T-helper 2 cell treated with Interferon-gamma antibody and Interleukin-4, amounts not matched to agents 100 ng/mL and 5 ng/mL, for 36 hours (primary cell): ENCODE results near the gene ATAD3B. TPM values are rescaled to one million over a fixed set of nuclear protein-coding genes. Genes with fewer than 3 reads are reported as not detected.
"Not testable (repeated sequence)": the region's sequence is repeated elsewhere in the genome, so short reads cannot be mapped to it uniquely, and the experiment has no call there.

ENCODE experiments used
- intact Hi-C: fragments of 100-400 bp; cut with micrococcal nuclease; formaldehyde crosslinking; loops from one replicate; pipeline ENCODE4 v1.15.1; 2023
- total RNA-seq: library from RNA; stranded (reverse); gene quantifications from 2 replicates; pipeline ENCODE4 v1.2.3, GENCODE V29; 2022

The ATAD3B gene
- total RNA-seq, 1 donor from 2014 or later, result 49.2 TPM

GRCh38 chr1:1477206-1477605, 5.6 kb downstream of the ATAD3B start:
- intact Hi-C loops, result no loop called here

- intact Hi-C loops, result no loop called here
Observed at GRCh38 chr1:1479547-1480487, 8.3 kb downstream of the ATAD3B start.

GRCh38 chr1:1480488-1480867, 8.9 kb downstream of the ATAD3B start:
- intact Hi-C loops, result not testable (repeated sequence)

GRCh38 chr1:1481811-1482210, 10.2 kb downstream of the ATAD3B start:
- intact Hi-C loops, result not testable (repeated sequence)

- intact Hi-C loops, result no loop called here
Observed at GRCh38 chr1:1482856-1483255, 11.3 kb downstream of the ATAD3B start.

DNA sequence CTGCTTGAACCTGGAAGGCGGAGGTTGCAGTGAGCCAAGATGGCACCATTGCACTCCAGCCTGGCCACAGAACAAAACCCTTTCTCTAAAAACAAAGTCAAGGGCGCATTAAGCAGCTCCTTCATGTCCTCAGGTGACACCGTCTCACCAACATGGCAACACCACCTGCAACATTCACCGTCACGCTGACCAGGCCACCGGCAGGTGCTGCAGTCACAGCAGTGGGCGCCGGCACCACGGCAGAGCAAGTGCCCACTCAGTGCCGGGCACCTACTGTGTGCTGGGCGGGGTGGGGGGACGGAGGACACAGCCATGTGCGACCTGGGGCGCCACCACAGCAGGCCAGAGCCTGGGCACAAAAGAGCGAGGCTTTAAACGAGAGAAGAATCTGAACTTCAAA, 12.1 kb downstream of the ATAD3B start:
- intact Hi-C loops, result no loop called here

DNA sequence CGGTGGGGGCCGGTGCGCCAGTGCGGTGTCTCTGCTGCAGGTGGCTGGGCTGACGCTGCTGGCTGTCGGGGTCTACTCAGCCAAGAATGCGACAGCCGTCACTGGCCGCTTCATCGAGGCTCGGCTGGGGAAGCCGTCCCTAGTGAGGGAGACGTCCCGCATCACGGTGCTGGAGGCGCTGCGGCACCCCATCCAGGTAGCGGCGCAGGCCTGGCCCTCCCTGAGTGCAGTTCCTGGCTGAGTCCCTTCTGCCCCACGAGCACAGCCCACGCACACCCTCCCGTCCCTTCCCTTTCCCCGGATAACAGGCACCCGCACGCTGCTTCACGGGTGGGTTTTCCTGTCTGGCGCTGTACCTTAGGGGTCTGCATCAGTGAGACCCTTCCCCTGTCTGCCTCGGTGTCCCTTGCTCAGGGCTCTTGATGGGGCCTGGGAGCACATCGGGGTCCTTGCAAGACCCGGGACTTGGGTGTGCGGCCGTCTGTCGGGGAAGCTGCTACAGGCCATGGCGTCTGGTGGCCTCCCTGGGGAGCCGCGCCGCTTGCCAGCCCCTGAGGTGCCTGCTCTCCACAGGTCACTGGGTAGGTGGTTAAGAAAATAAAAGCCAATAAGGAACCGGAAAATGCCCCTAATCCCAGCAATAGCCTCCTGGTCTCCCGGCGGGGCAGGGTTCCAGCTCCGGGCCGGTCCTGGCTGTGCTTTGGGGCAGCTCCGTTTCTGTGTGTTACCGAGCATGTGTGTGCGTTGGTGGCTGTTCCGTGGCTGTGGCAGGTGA, 13.6 kb downstream of the ATAD3B start:
- intact Hi-C loops, result not testable (repeated sequence)

DNA sequence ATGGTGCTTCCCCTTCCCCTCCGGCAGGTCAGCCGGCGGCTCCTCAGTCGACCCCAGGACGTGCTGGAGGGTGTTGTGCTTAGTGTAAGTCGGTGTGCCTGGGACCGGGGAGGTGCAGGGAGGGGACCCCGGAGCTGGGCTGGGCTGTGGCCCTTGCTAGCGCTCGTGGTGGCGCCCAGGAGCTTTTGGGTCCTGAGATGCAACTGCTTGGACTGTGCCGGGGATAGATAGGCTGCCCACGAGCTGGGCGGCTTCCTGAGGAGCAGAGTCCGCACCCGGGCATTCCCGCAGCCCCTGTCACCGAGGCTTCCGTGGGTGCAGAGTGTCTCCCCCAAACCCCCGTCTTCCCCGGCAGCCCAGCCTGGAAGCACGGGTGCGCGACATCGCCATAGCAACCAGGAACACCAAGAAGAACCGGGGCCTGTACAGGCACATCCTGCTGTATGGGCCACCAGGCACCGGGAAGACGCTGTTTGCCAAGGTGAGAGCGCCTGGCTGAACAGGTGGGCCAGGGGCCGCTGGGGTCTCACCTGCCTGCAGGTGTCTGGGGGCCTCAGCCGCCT, 14.3 kb downstream of the ATAD3B start:
- intact Hi-C loops, result not testable (repeated sequence)

- intact Hi-C loops, result no loop called here
Observed at GRCh38 chr1:1487701-1488100, 16.1 kb downstream of the ATAD3B start.

GRCh38 chr1:1489231-1489630, 17.7 kb downstream of the ATAD3B start:
- intact Hi-C loops, result no loop called here

DNA sequence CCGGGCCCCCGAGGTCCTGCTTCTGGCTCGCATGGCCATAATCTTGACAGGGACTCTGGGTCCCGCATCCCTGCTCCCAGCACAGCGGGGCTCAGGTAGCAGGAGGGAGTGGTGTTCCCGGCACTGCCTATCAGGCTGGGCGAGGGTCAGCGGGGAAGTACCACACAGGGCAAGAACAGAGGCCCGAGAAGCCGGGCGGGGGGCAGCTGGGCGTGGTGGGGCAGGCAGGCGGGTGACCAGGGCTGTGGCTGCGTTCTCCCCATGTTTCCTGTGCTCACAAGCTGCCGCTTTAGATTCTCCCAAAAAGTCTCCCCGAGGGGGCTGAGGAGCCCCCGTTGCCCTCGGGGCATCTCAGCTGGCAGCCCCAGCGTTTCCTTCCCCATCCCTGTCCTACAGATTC, 18.3 kb downstream of the ATAD3B start:
- intact Hi-C loops, result no loop called here

GRCh38 chr1:1490633-1491230, 19.2 kb downstream of the ATAD3B start:
- intact Hi-C loops, result no loop called here

DNA sequence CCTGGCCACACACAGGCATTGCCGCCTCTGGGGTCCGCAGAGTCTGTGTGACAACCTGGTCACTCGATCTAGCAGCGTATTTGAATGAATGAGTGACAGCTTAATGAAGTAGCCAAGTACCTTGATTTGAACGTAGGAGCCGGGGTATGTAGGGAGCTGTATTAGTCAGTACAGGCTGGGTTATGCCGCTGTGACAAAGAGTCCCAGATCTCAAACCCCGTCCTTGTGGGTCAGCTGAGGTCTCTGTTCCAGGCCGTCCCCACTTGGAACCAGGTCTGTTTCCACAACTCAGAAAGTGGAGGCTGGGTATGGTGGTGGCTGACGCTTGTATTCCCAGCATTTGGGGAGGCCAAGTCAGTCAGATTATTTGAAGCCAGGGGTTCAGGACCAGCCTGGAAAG, 20.0 kb downstream of the ATAD3B start:
- intact Hi-C loops, result no loop called here

GRCh38 chr1:1494311-1494710, 22.7 kb downstream of the ATAD3B start:
- intact Hi-C loops, result not testable (repeated sequence)

- intact Hi-C loops, result not testable (repeated sequence)
Observed at GRCh38 chr1:1495461-1495975, 24.0 kb downstream of the ATAD3B start.

GRCh38 chr1:1504777-1505365, 33.3 kb downstream of the ATAD3B start:
- intact Hi-C loops, result not testable (repeated sequence)

DNA sequence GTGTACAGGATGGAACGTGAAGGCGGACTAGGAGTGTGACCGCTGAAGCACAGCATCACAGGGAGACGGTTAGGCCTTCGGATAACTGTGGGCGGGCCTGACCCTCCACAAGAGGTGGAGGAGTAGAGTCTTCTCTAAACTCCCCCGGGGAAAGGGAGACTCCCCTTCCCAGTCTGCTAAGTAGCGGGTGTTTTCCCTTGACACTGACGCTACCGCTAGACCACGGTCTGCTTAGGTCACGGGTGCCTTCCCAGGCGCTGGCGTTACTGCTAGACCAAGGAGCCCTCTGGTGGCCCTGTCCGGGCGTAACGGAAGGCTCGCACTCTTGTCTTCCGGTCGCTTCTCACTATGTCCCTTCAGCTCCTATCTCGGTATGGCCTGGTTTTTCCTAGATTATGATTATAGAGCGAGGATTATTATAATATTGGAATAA, 33.8 kb downstream of the ATAD3B start:
- intact Hi-C loops, result not testable (repeated sequence)

DNA sequence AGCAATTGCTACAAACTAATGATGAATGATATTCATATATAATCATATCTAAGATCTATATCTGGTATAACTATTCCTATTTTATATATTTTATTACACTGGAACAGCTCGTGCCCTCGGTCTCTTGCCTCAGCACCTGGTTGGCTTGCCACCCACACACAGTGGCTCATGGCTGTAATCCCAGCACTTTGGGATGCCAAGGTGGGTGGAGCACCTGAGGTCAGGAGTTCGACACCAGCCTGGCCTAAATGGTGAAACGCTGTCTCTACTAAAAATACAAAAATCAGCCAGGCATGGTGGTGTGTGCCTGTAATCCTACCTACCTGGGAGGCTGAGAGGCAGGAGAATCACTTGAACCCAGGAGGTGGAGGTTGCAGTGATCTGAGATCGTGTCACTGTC, 34.2 kb downstream of the ATAD3B start:
- intact Hi-C loops, result not testable (repeated sequence)

DNA sequence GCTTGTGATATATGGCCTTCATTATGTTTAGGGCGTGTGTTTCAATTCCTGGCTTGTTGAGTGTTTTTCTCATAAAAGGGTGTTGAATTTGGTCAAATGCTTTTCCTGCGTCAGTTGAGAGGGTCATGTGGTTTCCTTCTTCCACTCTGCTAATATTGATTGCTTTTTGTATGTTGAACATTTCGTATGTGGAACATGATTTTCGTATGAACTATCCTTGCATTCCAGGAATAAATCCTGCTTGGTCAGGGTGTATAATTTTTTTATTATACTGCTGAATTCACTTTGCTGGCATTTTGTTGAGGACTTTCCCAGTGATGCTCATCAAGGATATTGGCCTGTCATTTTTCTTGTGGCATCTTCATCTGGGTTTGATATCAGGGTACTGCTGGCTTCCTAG, 35.7 kb downstream of the ATAD3B start:
- intact Hi-C loops, result no loop called here

GRCh38 chr1:1508775-1509464, 37.4 kb downstream of the ATAD3B start:
- intact Hi-C loops, result not testable (repeated sequence)
